HepG2 (cell line): ENCODE data around the gene LINGO3. TPM values are rescaled to one million over a fixed set of nuclear protein-coding genes. Genes with fewer than 3 reads are reported as not detected.

Experiments used
- ARID4A ChIP-seq: sonication (generic); formaldehyde crosslinking; IDR thresholded peaks from 2 replicates; pipeline ENCODE4 v1.5.0; 2020; ENCODE audit warnings: mild to moderate bottlenecking, missing genetic modification reagents, borderline replicate concordance
- CEBPG ChIP-seq: IDR thresholded peaks from 2 replicates; pipeline ENCODE4 v1.6.1; 2016
- EEA1 ChIP-seq: sonication (generic); formaldehyde crosslinking; IDR thresholded peaks from 2 replicates; pipeline ENCODE4 v1.5.1; 2020; ENCODE audit warnings: mild to moderate bottlenecking, missing genetic modification reagents, borderline replicate concordance
- IRF9 ChIP-seq: sonication (generic); formaldehyde crosslinking; IDR thresholded peaks from 2 replicates; pipeline ENCODE4 v1.8.0; 2022; ENCODE audit warnings: missing genetic modification reagents, mild to moderate bottlenecking, borderline replicate concordance
- MXD4 ChIP-seq: IDR thresholded peaks from 2 replicates; pipeline ENCODE4 v1.6.1; 2016; ENCODE audit warnings: mild to moderate bottlenecking, missing biosample characterization, missing genetic modification reagents
- PHB2 ChIP-seq: fragments of 450-650 bp; IDR thresholded peaks from 2 replicates; pipeline ENCODE4 v1.6.1; 2018; ENCODE audit not compliant: partially characterized antibody
- RFXAP ChIP-seq: sonication (generic); formaldehyde crosslinking; IDR thresholded peaks from 2 replicates; pipeline ENCODE4 v1.4.0; 2020; ENCODE audit warnings: missing genetic modification reagents, borderline replicate concordance
- SNAI1 ChIP-seq: sonication (generic); formaldehyde crosslinking; IDR thresholded peaks from 2 replicates; pipeline ENCODE4 v1.5.0; 2020; ENCODE audit warnings: mild to moderate bottlenecking, missing genetic modification reagents, borderline replicate concordance
- ZBED4 ChIP-seq: sonication (generic); formaldehyde crosslinking; IDR thresholded peaks from 2 replicates; pipeline ENCODE4 v1.4.0; 2020; ENCODE audit warnings: missing genetic modification reagents, borderline replicate concordance
- ZBTB37 ChIP-seq: sonication (generic); formaldehyde crosslinking; IDR thresholded peaks from 2 replicates; pipeline ENCODE4 v1.4.0; 2020; ENCODE audit warnings: mild to moderate bottlenecking, missing genetic modification reagents
- ZNF292 ChIP-seq: sonication (generic); formaldehyde crosslinking; IDR thresholded peaks from 2 replicates; pipeline ENCODE4 v1.8.1; 2022; ENCODE audit warnings: mild to moderate bottlenecking, low read depth, missing genetic modification reagents, borderline replicate concordance
- ZNF350 ChIP-seq: sonication (generic); formaldehyde crosslinking; IDR thresholded peaks from 2 replicates; pipeline ENCODE4 v1.4.0; 2020; ENCODE audit warnings: mild to moderate bottlenecking, low read depth, missing genetic modification reagents, borderline replicate concordance
- ZNF414 ChIP-seq: sonication (generic); formaldehyde crosslinking; IDR thresholded peaks from 2 replicates; pipeline ENCODE4 v1.5.0; 2020; ENCODE audit warnings: missing genetic modification reagents
- ZNF512 ChIP-seq: sonication (generic); formaldehyde crosslinking; IDR thresholded peaks from 2 replicates; pipeline ENCODE4 v1.4.0; 2020; ENCODE audit warnings: mild to moderate bottlenecking, missing genetic modification reagents
- ZNF713 ChIP-seq: sonication (generic); formaldehyde crosslinking; IDR thresholded peaks from 2 replicates; pipeline ENCODE4 v1.4.0; 2020; ENCODE audit warnings: mild to moderate bottlenecking, missing genetic modification reagents
- ZNF724P ChIP-seq: sonication (generic); formaldehyde crosslinking; IDR thresholded peaks from 2 replicates; pipeline ENCODE4 v1.8.0; 2022; ENCODE audit warnings: missing genetic modification reagents, borderline replicate concordance
- polyA plus RNA-seq, 8 experiments: library from polyadenylated mRNA; depleted of rRNA in 3 of 8; stranded (reverse) in 7 of 8; unstranded in 1 of 8; fragments of >200 nt; fragmentation: Illumina TruSeq in 4 of 8; extraction: Trizol in 4 of 8; gene quantifications; 2 replicates each; pipeline versions ENCODE4 v1.2.1 to v1.2.3, GENCODE V29; 2011 to 2016; ENCODE audit warnings: low read depth in 4 of 8, missing spikeins in 1 of 8, mixed read lengths in 1 of 8; ENCODE audit not compliant: insufficient read depth in 1 of 8
- total RNA-seq, 5 experiments: library from RNA; depleted of rRNA; stranded (reverse); fragments of >200 nt; fragmentation: Illumina TruSeq; extraction: Trizol; gene quantifications; 2 replicates each; pipeline ENCODE4 v1.2.3, GENCODE V29; 2016; ENCODE audit warnings: low read depth in 1 of 5

LINGO3 gene
- total and polyA plus RNA-seq, 2 of the 13 experiments (the other 11 are each of a cell fraction or from before 2014, with no cell fraction given), result not detected

- TF ChIP-seq SNAI1 (CRISPR knock-in tag) (no peak), RFXAP (CRISPR knock-in tag) (no peak), ZBTB37 (no peak), ARID4A (CRISPR knock-in tag) (peak; percentile 71), ZNF724P (CRISPR knock-in tag) (no peak), MXD4 (CRISPR knock-in tag) (peak; percentile 61; the same call in 1 of the 2 replicates), ZNF512 (no peak), ZNF414 (CRISPR knock-in tag) (peak; percentile 75; the same call in 1 of the 2 replicates), CEBPG (CRISPR knock-in tag) (no peak), ZBED4 (CRISPR knock-in tag) (no peak), ZNF350 (CRISPR knock-in tag) (peak; percentile 70), ZNF292 (CRISPR knock-in tag) (no peak), IRF9 (CRISPR knock-in tag) (no peak; the same call in 1 of the 2 replicates), PHB2 (no peak), EEA1 (CRISPR knock-in tag) (no peak), ZNF713 (no peak)
Observed at GRCh38 chr19:2315818-2316353, 7.9 kb upstream of the LINGO3 start (continued).
